ENCODE measurements around the gene FCRL6.

FCRL6 gene, protein sequence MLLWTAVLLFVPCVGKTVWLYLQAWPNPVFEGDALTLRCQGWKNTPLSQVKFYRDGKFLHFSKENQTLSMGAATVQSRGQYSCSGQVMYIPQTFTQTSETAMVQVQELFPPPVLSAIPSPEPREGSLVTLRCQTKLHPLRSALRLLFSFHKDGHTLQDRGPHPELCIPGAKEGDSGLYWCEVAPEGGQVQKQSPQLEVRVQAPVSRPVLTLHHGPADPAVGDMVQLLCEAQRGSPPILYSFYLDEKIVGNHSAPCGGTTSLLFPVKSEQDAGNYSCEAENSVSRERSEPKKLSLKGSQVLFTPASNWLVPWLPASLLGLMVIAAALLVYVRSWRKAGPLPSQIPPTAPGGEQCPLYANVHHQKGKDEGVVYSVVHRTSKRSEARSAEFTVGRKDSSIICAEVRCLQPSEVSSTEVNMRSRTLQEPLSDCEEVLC

DNA sequence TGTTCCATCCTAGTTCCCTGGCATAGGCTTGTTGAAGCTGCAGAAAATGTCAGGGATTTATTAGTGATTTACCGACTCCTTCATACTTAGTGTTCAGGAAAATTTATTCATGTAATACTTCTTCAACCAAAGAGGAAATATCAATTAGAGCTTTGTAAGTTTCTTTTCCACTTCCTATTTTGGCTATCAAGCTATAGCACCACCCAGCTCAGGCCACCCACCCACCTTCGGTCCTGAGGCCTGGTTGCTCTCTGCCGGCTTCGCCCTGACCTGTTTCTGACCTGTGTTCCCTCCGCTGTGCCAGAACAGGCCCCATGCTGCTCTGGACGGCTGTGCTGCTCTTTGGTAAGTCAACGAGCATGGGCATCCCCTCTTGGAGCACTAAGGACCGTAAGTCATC lies at the start of gene FCRL6:
TSS of gene FCRL6 (plus strand) at position 250 of the 400 bp plus-strand sequence. CDS start at position 315, 65 bp downstream.
- H3K4me3 ChIP-seq (ENCODE audit: low read depth, low read length) = no peak within 1 kb of the TSS

DNA sequence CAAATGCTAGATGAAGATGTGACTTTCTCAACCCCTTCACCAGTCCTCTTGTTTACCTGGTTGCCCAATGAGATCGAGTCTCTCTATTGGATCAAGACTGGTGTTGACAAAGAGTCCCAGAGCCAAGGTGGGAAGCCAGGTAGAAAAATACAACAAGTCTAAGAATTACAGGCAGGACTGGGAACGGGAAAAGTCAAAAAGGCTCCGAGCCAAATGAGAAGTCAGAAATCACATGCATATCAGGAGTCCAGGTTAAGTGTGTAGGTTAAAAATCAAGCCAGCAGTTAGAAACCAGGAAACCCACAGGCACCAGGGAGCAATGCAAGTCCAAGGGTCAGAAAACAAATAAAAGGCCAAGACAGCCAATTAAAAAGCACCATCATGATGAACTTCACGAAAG lies 48.8 kb upstream of the FCRL6 start:
- no peak overlapping the region for H3K4me3 ChIP-seq (ENCODE audit: low read depth, low read length)

DNA sequence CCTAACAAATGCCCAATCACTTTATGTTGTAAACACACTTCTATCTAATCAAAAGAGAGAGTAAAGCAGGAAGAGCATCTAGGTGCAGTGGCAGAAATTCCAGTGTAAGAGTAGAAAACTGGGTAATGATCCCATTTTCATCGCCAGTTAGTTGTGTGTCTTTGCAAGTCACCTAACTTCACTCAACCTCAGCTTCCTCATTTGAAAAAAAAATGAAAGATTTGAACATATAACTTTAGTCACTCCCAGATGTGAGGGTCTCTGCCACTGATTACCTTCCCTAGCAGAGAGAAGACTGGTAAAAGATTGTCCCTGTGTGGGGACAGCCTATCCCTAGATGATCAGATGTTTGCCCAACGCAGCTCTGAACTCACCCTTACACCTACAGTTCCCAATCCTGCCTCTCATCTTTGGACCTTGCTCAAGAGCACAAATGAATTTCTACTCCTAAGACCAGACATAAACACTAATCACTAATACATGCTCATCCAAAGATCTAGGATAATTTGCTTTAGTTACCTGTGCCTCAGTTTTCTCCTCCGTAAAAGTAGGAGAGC lies 46.6 kb upstream of the FCRL6 start:
- no peak overlapping the region for H3K4me3 ChIP-seq (ENCODE audit: low read depth, low read length)

DNA sequence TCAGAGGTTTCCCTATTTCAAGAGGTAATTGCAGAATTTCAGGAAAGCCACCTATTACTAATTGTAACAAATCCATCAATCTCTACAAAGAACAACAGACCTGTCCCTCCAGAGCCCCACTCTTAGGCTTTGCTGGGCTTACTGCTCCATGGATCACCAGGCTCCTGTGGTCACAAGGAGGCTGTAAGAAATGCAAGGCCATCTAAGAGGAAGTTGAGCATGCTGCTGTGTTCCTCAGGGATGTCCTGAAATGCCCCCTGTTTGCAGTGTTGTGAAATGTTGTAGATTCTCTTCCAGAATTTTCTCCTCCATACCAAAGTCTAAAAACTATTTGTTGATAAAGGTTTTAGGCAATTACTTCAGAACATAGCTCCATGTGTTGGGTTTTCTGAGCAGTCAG lies 45.8 kb upstream of the FCRL6 start:
- no peak overlapping the region for H3K4me3 ChIP-seq (ENCODE audit: low read depth, low read length)

DNA sequence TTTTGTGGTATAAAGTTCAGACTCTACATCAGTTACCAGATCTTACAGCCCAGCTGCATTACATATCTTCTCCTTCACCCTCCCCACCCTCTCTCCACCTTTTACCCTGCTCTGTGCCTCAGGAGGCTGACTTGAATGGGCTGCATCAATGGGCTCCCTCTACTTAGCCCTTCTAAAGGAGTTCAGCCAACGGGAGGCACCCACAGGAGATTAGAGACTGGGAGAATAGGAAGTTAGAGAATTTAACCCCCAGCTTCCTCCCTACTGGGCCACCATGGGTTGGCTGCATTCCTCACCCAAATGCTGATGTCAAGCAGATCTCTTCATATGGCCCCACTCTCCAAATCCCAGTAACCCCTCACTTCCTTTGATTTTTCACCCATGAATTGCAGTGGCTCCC lies 38.5 kb upstream of the FCRL6 start:
- H3K4me3 ChIP-seq (ENCODE audit: low read depth, low read length) = no peak overlapping the region

DNA sequence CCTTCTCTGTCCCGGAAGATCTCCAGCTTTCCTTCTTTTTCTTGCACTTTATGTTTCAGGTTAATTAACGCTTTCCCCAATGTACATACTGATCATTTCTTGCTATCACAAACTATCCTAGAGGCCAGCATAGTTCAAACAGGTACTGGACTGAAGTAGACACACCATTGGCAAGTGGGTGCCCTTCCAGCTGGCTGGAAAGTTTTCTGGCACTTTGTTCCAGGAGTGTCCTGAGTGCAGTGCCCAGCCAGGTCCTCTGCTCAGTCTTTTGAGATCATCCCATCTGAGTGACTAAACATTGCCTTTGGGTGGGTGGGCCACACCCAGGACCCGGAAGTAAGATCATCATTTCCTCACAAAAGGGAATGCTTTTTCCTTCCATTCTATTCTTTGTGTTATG lies 36.4 kb upstream of the FCRL6 start:
- no peak overlapping the region for H3K4me3 ChIP-seq (ENCODE audit: low read depth, low read length)

DNA sequence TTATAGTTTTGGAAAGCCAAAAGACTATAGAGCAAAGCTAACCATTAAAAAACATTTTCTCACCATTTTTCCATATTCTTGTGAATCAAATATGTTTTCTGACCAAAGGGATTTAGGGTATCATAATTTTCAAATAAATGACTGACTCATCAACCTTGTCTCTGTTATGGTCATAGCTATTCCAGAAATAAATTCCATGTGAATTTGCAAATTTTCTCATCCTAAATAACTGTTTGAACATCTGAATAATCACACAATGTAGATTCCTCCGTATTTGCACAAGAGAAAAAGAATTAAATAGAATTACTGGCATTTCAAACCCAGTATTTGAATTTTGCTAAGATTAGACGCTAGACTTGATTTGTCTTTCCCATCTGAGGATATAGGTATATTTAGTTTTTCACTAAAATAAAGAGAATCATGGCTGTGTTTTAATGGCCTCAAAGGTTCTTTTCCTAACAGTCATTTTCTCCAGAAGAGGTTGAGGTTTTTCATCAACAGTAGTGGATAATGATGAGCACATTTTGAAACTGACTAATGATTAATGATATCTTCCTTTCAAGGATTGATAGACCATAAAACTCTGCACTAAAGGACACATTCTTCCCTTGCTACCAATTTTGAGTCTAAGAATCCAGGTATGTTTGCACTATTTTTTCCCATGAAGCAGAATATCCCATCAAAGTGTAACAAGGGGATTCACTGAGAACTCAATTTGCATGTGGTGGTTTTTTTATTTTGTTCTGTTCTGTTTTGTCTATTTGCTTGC lies 30.8 kb upstream of the FCRL6 start:
- no peak overlapping the region for H3K4me3 ChIP-seq (ENCODE audit: low read depth, low read length)

DNA sequence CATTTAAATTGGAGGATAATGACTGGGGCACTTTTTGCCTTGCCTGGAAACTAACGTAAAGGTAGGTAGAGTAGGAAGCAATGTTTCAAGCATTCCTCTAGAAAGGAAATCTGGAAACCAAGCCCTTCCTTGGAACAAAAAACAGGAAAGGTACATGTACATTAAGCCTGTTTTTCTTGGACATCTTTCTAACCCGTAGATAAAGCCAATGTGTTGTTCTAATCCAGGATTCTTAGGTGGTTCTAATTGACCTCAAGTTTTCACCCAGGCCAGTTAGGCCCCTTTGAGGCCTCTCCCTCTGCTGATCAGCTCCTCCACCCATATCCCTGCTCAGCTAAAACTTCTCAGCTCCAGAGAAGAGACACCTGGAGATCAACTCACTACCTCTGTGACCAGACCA lies 27.7 kb upstream of the FCRL6 start:
- no peak overlapping the region for H3K4me3 ChIP-seq (ENCODE audit: low read depth, low read length)

DNA sequence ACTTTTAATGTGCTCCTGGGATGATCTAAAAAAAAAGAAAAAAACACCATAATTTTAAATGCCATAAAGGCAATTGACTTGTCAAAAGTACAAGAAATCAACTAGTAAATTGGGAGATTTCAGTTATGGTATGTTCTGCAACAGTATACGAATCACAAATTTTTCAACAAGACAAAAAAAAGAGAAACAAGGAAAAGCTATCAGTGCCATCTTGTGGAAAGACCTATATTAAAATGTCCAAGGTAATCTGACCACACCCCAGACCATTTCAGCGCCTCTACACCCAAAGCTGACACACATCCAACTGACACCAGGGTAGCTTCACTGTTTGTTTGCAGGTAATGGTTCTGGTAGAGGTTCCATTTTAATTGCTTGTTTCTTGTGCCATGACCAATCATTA lies 26.4 kb upstream of the FCRL6 start:
- H3K4me3 ChIP-seq (ENCODE audit: low read depth, low read length) = no peak overlapping the region

DNA sequence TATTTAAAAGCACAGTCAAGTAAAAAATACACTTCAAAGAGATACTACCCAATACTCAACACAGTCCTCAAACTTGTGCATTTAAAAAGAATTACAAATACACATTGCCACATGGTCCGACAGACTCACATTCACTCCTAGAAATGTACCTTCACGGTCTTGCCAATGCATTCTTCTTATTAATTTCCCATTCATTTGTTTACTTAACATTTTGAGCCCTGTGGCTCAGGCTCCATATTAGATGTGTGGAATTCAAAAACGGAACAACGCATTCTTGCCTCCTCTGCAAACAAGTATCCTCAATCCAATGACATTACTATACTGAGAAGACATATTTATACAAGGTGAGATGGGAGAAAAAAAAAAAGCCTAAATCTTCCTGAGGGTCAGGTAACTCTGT lies 23.9 kb upstream of the FCRL6 start:
- no peak overlapping the region for H3K4me3 ChIP-seq (ENCODE audit: low read depth, low read length)

DNA sequence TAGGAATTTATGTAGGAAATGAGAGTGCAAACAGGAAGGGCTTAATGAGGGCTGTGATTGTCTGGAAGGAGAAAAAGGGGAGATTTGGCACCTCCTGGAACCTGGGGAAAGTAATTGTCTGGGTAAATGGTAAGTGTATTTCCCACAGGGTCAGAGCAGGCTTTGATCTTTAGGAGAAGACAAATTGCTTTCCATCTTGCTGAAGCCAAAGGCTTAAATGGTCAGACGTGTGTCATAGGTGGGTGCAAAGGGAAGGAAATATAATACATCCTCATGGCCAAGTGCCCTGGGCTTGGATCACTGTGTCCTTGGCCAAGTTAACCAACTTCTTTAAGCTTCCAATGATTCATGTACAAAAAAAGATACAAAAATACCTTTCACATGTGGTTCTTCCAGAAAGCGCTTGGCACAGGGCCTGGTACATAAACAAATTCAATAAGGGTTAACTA lies 22.7 kb upstream of the FCRL6 start:
- no peak overlapping the region for H3K4me3 ChIP-seq (ENCODE audit: low read depth, low read length)

DNA sequence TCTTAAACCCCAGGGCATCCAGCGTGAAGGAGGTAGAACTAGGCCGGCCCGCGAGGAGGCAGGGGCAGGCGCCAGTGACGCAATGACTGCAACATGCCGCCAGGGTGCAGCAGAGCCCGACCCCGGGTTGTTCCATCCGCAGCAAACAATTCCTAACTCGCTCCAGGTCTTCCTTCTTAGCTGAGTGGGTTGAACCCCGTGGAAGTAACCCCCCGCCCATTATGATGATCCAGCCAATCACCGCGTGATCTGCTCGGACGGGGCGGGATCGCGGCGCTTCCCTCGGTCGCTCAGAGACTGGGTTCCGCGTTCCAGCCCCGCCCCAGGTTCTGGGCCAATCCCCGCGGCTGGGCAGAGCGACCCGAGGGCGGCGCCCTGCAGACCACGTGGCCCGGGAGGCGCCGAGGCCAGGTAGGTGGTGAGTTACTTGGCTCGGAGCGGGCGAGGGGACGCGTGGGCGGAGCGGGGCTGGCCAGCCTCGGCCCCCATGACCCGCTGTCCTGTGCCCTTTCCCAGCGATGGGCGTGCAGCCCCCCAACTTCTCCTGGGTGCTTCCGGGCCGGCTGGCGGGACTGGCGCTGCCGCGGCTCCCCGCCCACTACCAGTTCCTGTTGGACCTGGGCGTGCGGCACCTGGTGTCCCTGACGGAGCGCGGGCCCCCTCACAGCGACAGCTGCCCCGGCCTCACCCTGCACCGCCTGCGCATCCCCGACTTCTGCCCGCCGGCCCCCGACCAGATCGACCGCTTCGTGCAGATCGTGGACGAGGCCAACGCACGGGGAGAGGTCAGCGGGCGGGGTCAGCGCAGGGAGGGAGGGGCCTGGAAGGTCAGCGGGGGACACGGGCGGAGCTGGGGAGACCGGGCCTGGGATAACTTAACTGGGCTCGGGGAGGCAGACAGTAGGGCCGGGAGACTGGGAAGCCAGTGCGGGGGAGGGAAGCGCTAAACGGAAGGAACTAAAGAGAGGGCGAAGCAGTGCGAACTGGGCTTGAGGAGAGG lies 21.3 kb upstream of the FCRL6 start, which contains the start of gene DUSP23:
TSS of gene DUSP23 (plus strand) at position 380 of the 1,000 bp plus-strand sequence. CDS start at position 519, 139 bp downstream.
- peak within 1 kb of the TSS; percentile 43 for H3K4me3 ChIP-seq (ENCODE audit: low read depth, low read length)

DNA sequence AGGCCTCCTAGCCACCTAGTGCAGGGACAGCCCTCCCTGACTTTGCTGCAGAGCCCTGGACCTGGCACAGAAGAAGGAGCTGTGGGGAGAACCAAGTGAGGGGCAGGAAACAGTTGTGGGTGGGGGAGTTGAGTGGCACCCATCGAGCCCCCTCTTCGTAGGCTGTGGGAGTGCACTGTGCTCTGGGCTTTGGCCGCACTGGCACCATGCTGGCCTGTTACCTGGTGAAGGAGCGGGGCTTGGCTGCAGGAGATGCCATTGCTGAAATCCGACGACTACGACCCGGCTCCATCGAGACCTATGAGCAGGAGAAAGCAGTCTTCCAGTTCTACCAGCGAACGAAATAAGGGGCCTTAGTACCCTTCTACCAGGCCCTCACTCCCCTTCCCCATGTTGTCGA lies 20.2 kb upstream of the FCRL6 start:
- H3K4me3 ChIP-seq (ENCODE audit: low read depth, low read length) = no peak overlapping the region

DNA sequence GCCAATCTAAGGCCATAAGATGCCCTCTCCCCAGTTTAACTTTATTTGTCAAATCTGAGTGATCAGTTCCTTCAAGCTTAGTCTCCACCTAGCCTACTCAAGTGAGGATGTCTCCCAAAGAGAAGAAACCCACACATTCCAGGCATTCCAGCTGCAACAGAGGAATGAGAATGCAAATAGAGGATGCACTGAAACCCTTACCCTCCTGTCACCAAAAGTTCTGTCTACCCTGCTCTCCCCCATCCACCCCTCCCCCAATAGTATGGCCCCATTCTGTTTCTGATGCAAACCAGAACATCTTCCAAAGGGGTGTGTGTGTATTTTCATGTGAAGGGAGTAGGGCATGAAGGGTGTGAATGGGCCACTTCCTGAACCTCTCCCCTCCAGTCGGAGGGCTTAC lies 18.4 kb upstream of the FCRL6 start:
- no peak overlapping the region for H3K4me3 ChIP-seq (ENCODE audit: low read depth, low read length)

DNA sequence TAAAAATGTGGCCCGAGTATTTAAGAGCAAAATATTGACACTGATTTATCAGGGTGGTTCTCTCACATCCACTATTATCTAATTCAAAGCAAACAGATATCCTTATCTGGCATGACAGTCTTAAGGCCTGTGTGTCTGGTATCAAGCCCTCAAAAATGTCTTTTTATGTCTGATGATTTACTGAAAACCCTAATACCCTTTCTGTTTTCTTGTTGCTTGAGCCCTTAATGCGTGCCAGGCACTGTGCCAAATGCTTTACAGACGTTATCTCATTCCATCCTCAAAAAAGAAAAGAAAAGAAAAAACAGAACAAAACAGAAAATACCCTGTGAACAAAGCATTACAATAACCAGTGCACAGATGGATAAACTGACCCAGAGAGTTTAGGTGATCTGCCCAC lies 15.7 kb upstream of the FCRL6 start:
- no peak overlapping the region for H3K4me3 ChIP-seq (ENCODE audit: low read depth, low read length)

DNA sequence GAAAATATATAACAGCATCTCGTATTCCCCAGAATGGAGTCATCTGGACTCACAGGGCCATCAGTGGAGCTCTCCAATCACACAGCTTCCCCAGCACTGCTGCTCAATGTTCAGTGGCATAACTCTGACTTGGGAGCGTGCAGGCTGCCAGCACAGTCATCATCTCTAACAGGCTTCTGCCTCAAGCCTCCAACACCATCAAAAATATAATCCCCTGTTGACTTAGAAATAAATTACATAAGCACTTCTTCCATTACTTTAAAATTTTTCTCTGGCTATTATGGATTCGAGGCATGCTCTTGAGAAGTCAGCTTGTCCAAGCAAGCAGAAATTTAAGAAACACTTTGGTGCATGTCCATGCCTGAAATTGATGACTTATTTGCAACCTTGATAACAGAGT lies 15.2 kb upstream of the FCRL6 start:
- no peak overlapping the region for H3K4me3 ChIP-seq (ENCODE audit: low read depth, low read length)

DNA sequence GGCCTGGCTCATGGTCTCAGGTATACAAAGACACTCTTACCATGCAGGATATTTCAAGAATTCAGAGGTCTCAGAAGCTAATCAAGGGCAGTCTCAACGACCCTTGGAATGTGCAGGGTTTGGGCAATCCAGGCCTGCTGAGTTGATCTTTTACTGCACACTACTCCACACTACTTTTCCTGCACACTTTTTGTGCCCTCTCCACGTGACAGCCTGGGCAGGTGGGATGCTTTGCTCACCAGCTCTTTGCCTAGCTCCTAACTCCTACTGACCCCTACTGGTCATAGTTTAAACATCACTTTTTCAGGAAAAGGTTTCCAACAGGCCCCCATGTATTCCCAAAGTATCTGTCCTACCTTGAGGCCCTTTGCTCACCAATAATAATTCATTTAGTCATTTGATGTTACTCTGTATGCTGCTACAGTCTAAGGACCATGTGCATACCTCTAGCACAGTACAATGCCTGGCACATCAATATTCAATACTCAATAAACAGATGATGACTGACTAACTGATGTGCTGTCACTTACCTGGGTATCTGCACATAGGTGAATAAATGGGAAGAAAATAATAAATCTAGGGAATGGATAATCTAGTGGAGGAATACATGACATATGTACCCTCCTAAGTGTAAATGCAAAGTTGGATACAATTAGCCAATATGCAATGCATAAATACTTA lies 11.8 kb upstream of the FCRL6 start:
- H3K4me3 ChIP-seq (ENCODE audit: low read depth, low read length) = no peak overlapping the region

DNA sequence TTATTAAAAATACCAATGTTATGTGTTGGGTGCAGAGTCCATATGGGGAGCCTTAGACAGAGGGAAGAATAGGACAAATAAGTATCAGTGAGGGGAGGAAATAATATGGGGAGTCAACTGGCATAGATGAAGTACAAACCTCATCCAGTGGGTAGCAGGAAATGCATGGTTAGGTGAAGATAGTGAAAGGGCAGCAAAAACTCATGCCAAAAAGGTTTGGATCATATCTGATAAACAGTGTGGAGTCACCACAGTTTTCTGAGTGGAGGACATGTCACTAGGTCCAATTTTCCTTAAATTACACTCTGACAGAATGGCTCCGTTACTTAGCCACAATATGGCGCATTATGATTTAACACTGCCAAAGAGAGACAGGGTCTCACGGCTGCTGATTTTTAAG lies 11.1 kb upstream of the FCRL6 start:
- H3K4me3 ChIP-seq (ENCODE audit: low read depth, low read length) = no peak overlapping the region

DNA sequence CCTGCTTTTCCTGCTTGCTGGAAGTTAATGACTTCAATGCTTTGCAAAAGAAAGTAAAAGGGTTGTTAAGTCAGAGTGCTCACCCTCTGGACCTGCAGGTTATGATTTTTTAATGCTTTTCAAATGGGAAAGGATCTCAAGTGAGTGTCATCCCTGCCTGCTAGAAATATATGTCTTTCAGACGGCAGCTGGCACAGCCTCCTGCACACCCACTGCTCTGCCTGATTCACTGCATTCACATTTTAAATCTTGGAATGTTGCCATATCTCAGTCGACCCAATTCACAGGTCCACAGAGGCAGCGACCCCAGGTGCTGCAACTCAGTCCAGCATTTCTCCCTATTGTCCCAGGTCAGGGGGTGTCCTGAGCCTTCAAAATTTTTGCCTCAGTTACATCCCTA lies 10.7 kb upstream of the FCRL6 start:
- H3K4me3 ChIP-seq (ENCODE audit: low read depth, low read length) = no peak overlapping the region

DNA sequence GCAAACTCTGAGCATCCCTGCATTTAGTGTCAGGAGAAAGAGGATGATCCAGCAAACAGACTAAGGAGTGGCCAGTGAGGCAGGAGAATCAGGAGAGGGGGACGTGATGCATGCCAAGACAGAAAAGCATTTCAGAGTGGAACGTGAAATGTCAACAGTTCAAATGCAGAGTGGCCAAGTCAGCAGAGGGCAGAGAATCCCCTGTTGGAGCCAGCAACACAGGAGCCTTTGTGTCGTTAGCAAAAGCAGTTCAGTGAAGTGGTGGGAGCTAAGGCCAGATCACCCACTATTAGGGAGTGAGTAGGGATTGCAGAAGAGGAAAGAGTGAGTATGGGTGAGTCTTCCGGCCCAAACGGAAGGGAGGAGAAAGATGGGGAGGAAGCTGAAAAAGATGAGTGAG lies 6.6 kb upstream of the FCRL6 start:
- H3K4me3 ChIP-seq (ENCODE audit: low read depth, low read length) = no peak overlapping the region

All from iPS-11a (cell line).